Stimulated activated CD4-positive, alpha-beta T cell treated with anti-CD3 and anti-CD28 coated beads, Interleukin-2, amount 100 ng/mL, for 4 hours (primary cell): Measurements from ENCODE around the gene TMEM123.

ENCODE experiments used
- DNase-seq: peaks from one replicate; pipeline ENCODE4 v3.0.0-alpha.2; 2020; ENCODE audit warnings: low read depth

Gene TMEM123

GRCh38 chr11:102472127-102472526 is 19.6 kb upstream of the TMEM123 start:
- no peak for DNase-seq

GRCh38 chr11:102471474-102471873 is 18.9 kb upstream of the TMEM123 start:
- DNase-seq, result no peak

GRCh38 chr11:102470251-102470650 is 17.7 kb upstream of the TMEM123 start:
- DNase-seq, result no peak

GRCh38 chr11:102469196-102469821 is 16.7 kb upstream of the TMEM123 start:
- DNase-seq, result no peak

- DNase-seq, result no peak
Measured at GRCh38 chr11:102468616-102469195, 16.1 kb upstream of the TMEM123 start.

- DNase-seq, result no peak
Measured at GRCh38 chr11:102467853-102468580, 15.5 kb upstream of the TMEM123 start.

GRCh38 chr11:102467080-102467708 is 14.6 kb upstream of the TMEM123 start:
- no peak for DNase-seq

GRCh38 chr11:102465696-102466095 is 13.1 kb upstream of the TMEM123 start:
- no peak for DNase-seq

GRCh38 chr11:102464859-102465500 is 12.4 kb upstream of the TMEM123 start:
- no peak for DNase-seq

- DNase-seq, result no peak
Measured at GRCh38 chr11:102464037-102464436, 11.5 kb upstream of the TMEM123 start.

GRCh38 chr11:102462610-102463009 is 10.0 kb upstream of the TMEM123 start:
- DNase-seq, result no peak

- no peak for DNase-seq
Measured at GRCh38 chr11:102459393-102459792, 6.8 kb upstream of the TMEM123 start.

GRCh38 chr11:102458548-102458947 is 6.0 kb upstream of the TMEM123 start:
- DNase-seq, result no peak

GRCh38 chr11:102457865-102458264 is 5.3 kb upstream of the TMEM123 start:
- DNase-seq, result no peak

GRCh38 chr11:102457056-102457677 is 4.6 kb upstream of the TMEM123 start:
- DNase-seq, result no peak

- no peak for DNase-seq
Measured at GRCh38 chr11:102456381-102456780, 3.8 kb upstream of the TMEM123 start.

GRCh38 chr11:102453921-102454320 is 1.4 kb upstream of the TMEM123 start:
- DNase-seq, result no peak

- peak; percentile 55 for DNase-seq
Measured at GRCh38 chr11:102453302-102453695, 734 bp upstream of the TMEM123 start.

GRCh38 chr11:102451681-102452460 is 694 bp downstream of the TMEM123 start:
- peak; percentile 67 for DNase-seq

GRCh38 chr11:102451041-102451680 is 1.4 kb downstream of the TMEM123 start:
- DNase-seq, result no peak
